Measurements from ENCODE around the gene GAB1. TPM values are rescaled to one million over a fixed set of nuclear protein-coding genes. Genes with fewer than 3 reads are reported as not detected.

GAB1 gene
- total RNA-seq, 2 donors from 2014 or later = 28.3 to 33.3 TPM

- Mint-ChIP-seq H3K4me1 (no peaks in the 10 kb centered on the region), H3K9me3 (no peaks in the 10 kb centered on the region), H3K36me3 (ENCODE audit: low read depth) (no peaks in the 10 kb centered on the region), H3K27me3 (ENCODE audit: insufficient read depth) (no peaks in the 10 kb centered on the region), H3K27ac (no peak overlapping the region), H3K4me3 (no peak overlapping the region)
- Histone ChIP-seq H3K27ac (ENCODE audit: low read depth, low read length) (no peak overlapping the region), H3K4me1 (ENCODE audit: control insufficient read depth, insufficient read depth, low read length) (no peaks in the 10 kb centered on the region), H3K9me3 (ENCODE audit: control insufficient read depth, low read length) (no peaks in the 10 kb centered on the region), H3K36me3 (ENCODE audit: control insufficient read depth, insufficient read depth, low read length) (no peaks in the 10 kb centered on the region), H3K27me3 (ENCODE audit: control insufficient read depth, insufficient read depth, low read length, poor library complexity, severe bottlenecking) (no peaks in the 10 kb centered on the region), H3K9ac (ENCODE audit: extremely low read depth, low read length, poor library complexity, severe bottlenecking) (no peak overlapping the region), H3K4me3 (ENCODE audit: low read length) (no peak overlapping the region)
- WGBS, 2 experiments (ENCODE audit: insufficient coverage in 1 of 2, insufficient read length in 1 of 2) = 32% methylated on average over 1 of the region's 1 CpG; no CpG with 5 or more reads in 1 of the 2 experiments
- peak; percentile 75 for TF ChIP-seq CTCF (conservative IDR thresholded peaks at IDR 0.05)
- DNase-seq = no peak
Measured at GRCh38 chr4:143482840-143483239, 146.2 kb downstream of the GAB1 start.

GRCh38 chr4:143486314-143486713, 149.6 kb downstream of the GAB1 start:
- no peaks in the 10 kb centered on the region for H3K4me1 Mint-ChIP-seq
- H3K27me3 Mint-ChIP-seq (ENCODE audit: insufficient read depth) = no peaks in the 10 kb centered on the region
- no peaks in the 10 kb centered on the region for H3K36me3 Mint-ChIP-seq (ENCODE audit: low read depth)
- peaks cover 3% of the 10 kb centered on the region for H3K9me3 Mint-ChIP-seq
- H3K27ac Mint-ChIP-seq = no peak overlapping the region
- H3K36me3 ChIP-seq (ENCODE audit: control insufficient read depth, insufficient read depth, low read length) = no peaks in the 10 kb centered on the region
- WGBS, 2 experiments (ENCODE audit: insufficient coverage in 1 of 2, insufficient read length in 1 of 2) = no CpG with 5 or more reads among the region's 1 CpG
- H3K4me3 ChIP-seq (ENCODE audit: low read length) = no peak overlapping the region
- no peak for TF ChIP-seq CTCF (conservative IDR thresholded peaks at IDR 0.05)
- H3K4me1 ChIP-seq (ENCODE audit: control insufficient read depth, insufficient read depth, low read length) = no peaks in the 10 kb centered on the region
- H3K9ac ChIP-seq (ENCODE audit: extremely low read depth, low read length, poor library complexity, severe bottlenecking) = no peak overlapping the region
- H3K9me3 ChIP-seq (ENCODE audit: control insufficient read depth, low read length) = no peaks in the 10 kb centered on the region
- no peak overlapping the region for H3K27ac ChIP-seq (ENCODE audit: low read depth, low read length)
- H3K27me3 ChIP-seq (ENCODE audit: control insufficient read depth, insufficient read depth, low read length, poor library complexity, severe bottlenecking) = no peaks in the 10 kb centered on the region
- H3K4me3 Mint-ChIP-seq = no peak overlapping the region
- no peak for DNase-seq

- 85 to 92% methylated on average over 2 to 3 of the region's 3 CpGs for WGBS, 2 experiments (ENCODE audit: insufficient coverage in 1 of 2, insufficient read length in 1 of 2)
- H3K4me3 ChIP-seq (ENCODE audit: low read length) = no peak overlapping the region
- no peaks in the 10 kb centered on the region for H3K36me3 ChIP-seq (ENCODE audit: control insufficient read depth, insufficient read depth, low read length)
- Mint-ChIP-seq H3K4me1 (no peaks in the 10 kb centered on the region), H3K9me3 (peaks cover 3% of the 10 kb centered on the region), H3K27ac (no peak overlapping the region), H3K4me3 (no peak overlapping the region), H3K27me3 (ENCODE audit: insufficient read depth) (peaks cover 3% of the 10 kb centered on the region), H3K36me3 (ENCODE audit: low read depth) (no peaks in the 10 kb centered on the region)
- no peaks in the 10 kb centered on the region for H3K9me3 ChIP-seq (ENCODE audit: control insufficient read depth, low read length)
- no peak for DNase-seq
- H3K9ac ChIP-seq (ENCODE audit: extremely low read depth, low read length, poor library complexity, severe bottlenecking) = no peak overlapping the region
- no peak overlapping the region for H3K27ac ChIP-seq (ENCODE audit: low read depth, low read length)
- no peak for TF ChIP-seq CTCF (conservative IDR thresholded peaks at IDR 0.05)
- no peaks in the 10 kb centered on the region for H3K27me3 ChIP-seq (ENCODE audit: control insufficient read depth, insufficient read depth, low read length, poor library complexity, severe bottlenecking)
- no peaks in the 10 kb centered on the region for H3K4me1 ChIP-seq (ENCODE audit: control insufficient read depth, insufficient read depth, low read length)
Measured at GRCh38 chr4:143488687-143489086, 152.0 kb downstream of the GAB1 start.

Measured in endodermal cell (in vitro differentiated cells).